K562 (cell line): ENCODE results near the gene PALLD. TPM values are rescaled to one million over a fixed set of nuclear protein-coding genes. Genes with fewer than 3 reads are reported as not detected.

Experiments used
- ATAC-seq: fragments of 200-7000 bp; cut with Tn5 transposase; 3 replicates; pipeline ENCODE4 v1.9.1; 2020; ENCODE audit warnings: moderate library complexity
- BruUV-seq: library from RNA; stranded (reverse); fragments of 400-500 nt; replicated peaks from 2 replicates; lab custom pipeline; 2021; lab: Mats Ljungman, UMichigan
- CTCF ChIA-PET: fragments of 300-600 bp; formaldehyde crosslinking; extraction: SDS; loops from one replicate; lab custom pipeline; 2021; ENCODE audit warnings: low intra/inter-chr PET ratio; lab: Yijun Ruan, JAX
- POLR2A ChIA-PET: fragments of 300-600, 350-650 bp; sonication (Branson Sonifier 250); formaldehyde crosslinking; extraction: SDS; loops from one replicate; lab custom pipeline; 2021; ENCODE audit warnings: antibody characterized with exemption, inconsistent platforms; lab: Yijun Ruan, JAX
- DNase-seq, 4 experiments: peaks; one replicate each; pipeline versions ENCODE4 v3.0.0 to v3.0.0-alpha.2; 2011 to 2018; ENCODE audit warnings: low spot score in 3 of 4, mixed read lengths in 3 of 4; ENCODE audit errors: extremely low read depth in 1 of 4
- FAIRE-seq: peaks from 2 replicates; lab custom pipeline; 2011; peaks lifted over from hg19 to GRCh38; lab: Jason Lieb, UNC
- H2AFZ ChIP-seq: 2 replicates; pipeline ENCODE4 v1.6.0; 2011; ENCODE audit warnings: low read depth, low read length, control low read depth, inconsistent platforms
- H3K27ac ChIP-seq: fragments of 200-600 bp; 3 replicates; pipeline ENCODE4 v1.8.0; 2011; ENCODE audit warnings: low read depth, mild to moderate bottlenecking, control low read depth, inconsistent platforms, low read length, moderate library complexity, mixed read lengths; ENCODE audit errors: extremely low read depth
- H3K27me3 ChIP-seq, 2 experiments: fragments of 300-600 bp in 1 of 2; 2 replicates in 1 of 2; 3 replicates in 1 of 2; pipeline versions ENCODE4 v1.6.0 to v1.8.0; 2011; ENCODE audit warnings: inconsistent platforms in 2 of 2, low read length in 2 of 2, mild to moderate bottlenecking in 1 of 2, mixed read lengths in 1 of 2, moderate library complexity in 1 of 2; ENCODE audit not compliant: control insufficient read depth in 2 of 2, insufficient read depth in 2 of 2
- H3K36me3 ChIP-seq: fragments of 300-600 bp; 3 replicates; pipeline ENCODE4 v1.8.0; 2011; ENCODE audit warnings: mild to moderate bottlenecking, low read length, inconsistent platforms; ENCODE audit not compliant: control insufficient read depth, insufficient read depth
- H3K4me1 ChIP-seq, 2 experiments: fragments of 200-600 bp in 1 of 2; replicated peaks in 1 of 2; 2 replicates in 1 of 2; 3 replicates in 1 of 2; pipeline versions ENCODE4 v1.5.1 to v1.8.0; 2011; ENCODE audit warnings: inconsistent platforms in 2 of 2, low read length in 2 of 2, mild to moderate bottlenecking in 1 of 2, mixed read lengths in 1 of 2, moderate library complexity in 1 of 2; ENCODE audit not compliant: control insufficient read depth in 2 of 2, insufficient read depth in 2 of 2
- H3K4me2 ChIP-seq: 2 replicates; pipeline ENCODE4 v1.6.1; 2011; ENCODE audit warnings: low read length, control low read depth, inconsistent platforms, mixed read lengths; ENCODE audit not compliant: insufficient read depth
- H3K4me3 ChIP-seq: fragments of 200-600 bp; sonication (generic), shearing (Covaris generic); 2 replicates; pipeline ENCODE4 v1.5.1; 2016; ENCODE audit warnings: control low read depth, inconsistent platforms
- H3K79me2 ChIP-seq: fragments of 200-600 bp; 3 replicates; pipeline ENCODE4 v1.8.0; 2011; ENCODE audit warnings: low read length, inconsistent platforms; ENCODE audit not compliant: control insufficient read depth, insufficient read depth
- H3K9ac ChIP-seq, 2 experiments: 2 replicates each; pipeline versions ENCODE4 v1.6.0 to v1.6.1; 2011; ENCODE audit warnings: low read depth in 2 of 2, low read length in 2 of 2, control low read depth in 1 of 2, inconsistent platforms in 1 of 2, mild to moderate bottlenecking in 1 of 2, mixed read lengths in 1 of 2; ENCODE audit not compliant: insufficient read depth in 1 of 2
- H3K9me1 ChIP-seq: one replicate; pipeline ENCODE4 v1.6.0; 2011; ENCODE audit warnings: inconsistent platforms, mild to moderate bottlenecking, low read length, moderate library complexity; ENCODE audit not compliant: control insufficient read depth, insufficient read depth
- H3K9me3 ChIP-seq: replicated peaks from 2 replicates; pipeline ENCODE4 v1.5.1; 2011; ENCODE audit warnings: low read depth, low read length, inconsistent platforms; ENCODE audit not compliant: control insufficient read depth, insufficient read depth
- H4K20me1 ChIP-seq: replicated peaks from 2 replicates; pipeline ENCODE4 v1.6.1; 2011; ENCODE audit warnings: low read length, inconsistent platforms, mixed read lengths; ENCODE audit not compliant: control insufficient read depth, insufficient read depth
- FUS ChIP-seq: fragments of 200-400 bp; formaldehyde crosslinking; optimal IDR thresholded peaks from 2 replicates; pipeline ENCODE3; 2017; ENCODE audit warnings: low read depth, low read length
- GABPB1 ChIP-seq: sonication (generic); formaldehyde crosslinking; IDR thresholded peaks from 2 replicates; pipeline ENCODE4 v1.8.0; 2022; ENCODE audit warnings: mild to moderate bottlenecking, missing genetic modification reagents
- NFATC3 ChIP-seq: fragments of 450-650 bp; IDR thresholded peaks from 2 replicates; pipeline ENCODE4 v1.6.1; 2017; ENCODE audit warnings: mild to moderate bottlenecking
- NFE2 ChIP-seq: IDR thresholded peaks from 2 replicates; pipeline ENCODE4 v1.6.1; 2014; ENCODE audit warnings: antibody characterized with exemption, low read depth
- POLR2A ChIP-seq: fragments of 450-650 bp; conservative IDR thresholded peaks from 2 replicates; pipeline ENCODE4 v1.6.1; 2016
- RAD21 ChIP-seq, 2 experiments: fragments of 250-450 bp in 1 of 2; fragments of 450-650 bp in 1 of 2; sonication (Bioruptor Pico) in 1 of 2; formaldehyde crosslinking in 1 of 2; IDR thresholded peaks in 1 of 2; conservative IDR thresholded peaks in 1 of 2; 2 replicates each; pipeline versions ENCODE4 v1.4.0 to v1.8.0; 2020 to 2022; ENCODE audit warnings: mild to moderate bottlenecking in 2 of 2, moderate library complexity in 1 of 2
- TAF15 ChIP-seq: fragments of 200-400 bp; formaldehyde crosslinking; IDR thresholded peaks from 2 replicates; pipeline ENCODE4 v1.6.1; 2017; ENCODE audit warnings: mild to moderate bottlenecking, low read depth, low read length, moderate library complexity
- TCF3 ChIP-seq: sonication (generic); formaldehyde crosslinking; IDR thresholded peaks from 2 replicates; pipeline ENCODE4 v1.4.0; 2020; ENCODE audit warnings: mild to moderate bottlenecking, missing genetic modification reagents
- WGBS: fragments of 100-300 bp; shearing (Covaris generic); methylation state at CpG from one replicate; pipeline ENCODE4 v1.1.6; 2016; ENCODE audit warnings: low coverage, mixed read lengths; ENCODE audit not compliant: insufficient coverage; ENCODE audit errors: missing lambda C conversion rate; 5-methylcytosine and 5-hydroxymethylcytosine counted together
- in situ Hi-C: fragments of 300-500 bp; cut with MboI; formaldehyde crosslinking; loops from 4 replicates; pipeline ENCODE4 v1.15.0; 2018; ENCODE audit warnings: inconsistent platforms, mixed read lengths
- intact Hi-C: fragments of 100-400 bp; cut with micrococcal nuclease; formaldehyde crosslinking; loops from 2 replicates; pipeline ENCODE4 v1.14.2; 2022
- polyA plus RNA-seq, 8 experiments: library from polyadenylated mRNA; depleted of rRNA in 4 of 8; stranded (reverse) in 5 of 8; unstranded in 3 of 8; fragments of >200 nt; fragmentation: Nextera tagmentation in 2 of 8; fragmentation: Illumina TruSeq in 1 of 8; extraction: Ambion mirVana in 2 of 8; extraction: Trizol in 1 of 8; gene quantifications; 2 replicates each; pipeline versions ENCODE4 v1.2.1 to v1.2.3, GENCODE V29; 2011 to 2014; ENCODE audit warnings: inconsistent platforms in 1 of 8, missing spikeins in 1 of 8
- total RNA-seq, 7 experiments: library from RNA; depleted of rRNA in 6 of 7; stranded (reverse); fragments of >200 nt in 6 of 7; fragmentation: Illumina TruSeq in 2 of 7; extraction: Trizol in 2 of 7; gene quantifications; 2 replicates each; pipeline versions ENCODE4 v1.2.1 to v1.2.3, GENCODE V29; 2011 to 2021; ENCODE audit warnings: low replicate concordance in 1 of 7

PALLD gene
- total and polyA plus RNA-seq, 9 of the 15 experiments (the other 6 are each of a cell fraction or from before 2014, with no cell fraction given): 0.01 to 0.35 (median 0.06) TPM; not detected in 3

- Histone ChIP-seq H3K27ac (no peak overlapping the region), H3K4me3 (no peak overlapping the region), H3K4me2 (no peak overlapping the region), H3K9me1 (no peaks in the 10 kb centered on the region), H3K9me3 (no peaks in the 10 kb centered on the region), H3K9ac (no peak overlapping the region), H3K36me3 (no peaks in the 10 kb centered on the region), H3K4me1 (no peaks in the 10 kb centered on the region), H3K27me3 (no peaks in the 10 kb centered on the region), H4K20me1 (no peaks in the 10 kb centered on the region), H3K79me2 (no peaks in the 10 kb centered on the region), H2AFZ (no peak overlapping the region)
- CTCF ChIA-PET: no interaction called here
- intact Hi-C loops: no loop called here
- FAIRE-seq: no peak
- BruUV-seq: no TSS peak
- ATAC-seq: no peak
- no peak for DNase-seq
- WGBS: 1% methylated on average over 5 of the region's 5 CpGs
- POLR2A ChIA-PET: no interaction called here
- TF ChIP-seq GABPB1 (CRISPR knock-in tag) (no peak), TCF3 (CRISPR knock-in tag) (no peak), RAD21 (CRISPR knock-in tag; conservative IDR thresholded peaks at IDR 0.05 in 1 of 2, IDR thresholded peaks at IDR 0.05 in 1 of 2) (no peak), NFATC3 (no peak), NFE2 (no peak), TAF15 (no peak), POLR2A (no peak), FUS (no peak)
- TF ChIP-seq, all 486 proteins: peak for 0
- in situ Hi-C loops: no loop called here
These were observed 118.6 kb downstream of the PALLD start for GRCh38 chr4:168615294-168616065.
